HCT116 (cell line): ENCODE measurements around the gene TMEM54. TPM values are rescaled to one million over a fixed set of nuclear protein-coding genes. Genes with fewer than 3 reads are reported as not detected.

Source experiments
- ATAC-seq: fragments of 200-7000 bp; cut with Tn5 transposase; 2 replicates; pipeline ENCODE4 v1.9.1; 2020; ENCODE audit warnings: mild to moderate bottlenecking, moderate library complexity
- BruUV-seq: library from RNA; stranded (reverse); fragments of 400-500 nt; replicated peaks from 2 replicates; lab custom pipeline; 2021; lab: Mats Ljungman, UMichigan
- CTCF ChIA-PET: fragments of 300-600 bp; sonication (Branson Sonifier 250); formaldehyde crosslinking; loops from one replicate; lab custom pipeline; 2021; ENCODE audit warnings: antibody characterized with exemption; lab: Charles Lee
- POLR2A ChIA-PET: fragments of 300-600, 350-600 bp; sonication (Branson Sonifier 250); formaldehyde crosslinking; loops from one replicate; lab custom pipeline; 2021; ENCODE audit warnings: antibody characterized with exemption; lab: Charles Lee
- RAD21 ChIA-PET, 2 experiments: fragments of 300-600 bp; sonication (Branson Sonifier 250); formaldehyde crosslinking; loops; one replicate each; lab custom pipeline; 2023; ENCODE audit warnings: low total read pairs in 2 of 2; ENCODE audit not compliant: uncharacterized antibody in 2 of 2, unreplicated experiment in 2 of 2, low non-redundant PET in 1 of 2; lab: Charles Lee
- DNase-seq: peaks from one replicate; pipeline ENCODE4 v3.0.0-alpha.2; 2010; ENCODE audit warnings: low read depth, low spot score
- H2AFZ ChIP-seq: fragments of 200-600 bp; shearing (Covaris generic), sonication (generic); 2 replicates; pipeline ENCODE4 v1.6.1; 2017; ENCODE audit warnings: low read depth, mixed run types, mixed read lengths, antibody characterized with exemption, low read length; ENCODE audit not compliant: poor library complexity, severe bottlenecking
- H3K27ac ChIP-seq: 2 replicates; pipeline ENCODE4 v1.5.1; 2012; ENCODE audit warnings: low read depth, low read length
- H3K27me3 ChIP-seq: fragments of 200-600 bp; sonication (generic); 2 replicates; pipeline ENCODE4 v1.6.1; 2016; ENCODE audit warnings: mixed run types, low read length, mixed read lengths; ENCODE audit not compliant: insufficient read depth
- H3K36me3 ChIP-seq, 2 experiments: fragments of 200-500 bp in 1 of 2; fragments of 200-600 bp in 1 of 2; sonication (Bioruptor generic) in 1 of 2; sonication (generic) in 1 of 2; 2 replicates each; pipeline versions ENCODE4 v1.5.1 to v1.6.1; 2014 to 2016; ENCODE audit warnings: low read length in 2 of 2, inconsistent platforms in 1 of 2, mixed read lengths in 1 of 2, mixed run types in 1 of 2; ENCODE audit not compliant: insufficient read depth in 2 of 2, control insufficient read depth in 1 of 2
- H3K4me1 ChIP-seq, 2 experiments: fragments of 200-600 bp in 1 of 2; sonication (generic) in 1 of 2; 2 replicates each; pipeline versions ENCODE4 v1.5.1 to v1.6.1; 2012 to 2017; ENCODE audit warnings: low read length in 2 of 2, inconsistent platforms in 1 of 2, mild to moderate bottlenecking in 1 of 2, mixed read lengths in 1 of 2, mixed run types in 1 of 2, moderate library complexity in 1 of 2; ENCODE audit not compliant: insufficient read depth in 2 of 2, control insufficient read depth in 1 of 2
- H3K4me2 ChIP-seq: fragments of 200-600 bp; sonication (generic); 2 replicates; pipeline ENCODE4 v1.6.1; 2017; ENCODE audit warnings: mixed run types, low read length, mixed read lengths
- H3K4me3 ChIP-seq, 2 experiments: fragments of 200-600 bp in 1 of 2; sonication (generic) in 1 of 2; replicated peaks in 1 of 2; 2 replicates each; pipeline ENCODE4 v1.5.1; 2011 to 2016; ENCODE audit warnings: low read length in 2 of 2, control low read depth in 1 of 2, low read depth in 1 of 2, mild to moderate bottlenecking in 1 of 2, mixed read lengths in 1 of 2, mixed run types in 1 of 2
- H3K79me2 ChIP-seq: fragments of 200-600 bp; sonication (generic); 2 replicates; pipeline ENCODE4 v1.6.1; 2017; ENCODE audit warnings: mild to moderate bottlenecking, mixed run types, low read length, moderate library complexity, mixed read lengths; ENCODE audit not compliant: insufficient read depth
- H3K9ac ChIP-seq: fragments of 200-600 bp; sonication (generic); 2 replicates; pipeline ENCODE4 v1.6.1; 2016; ENCODE audit warnings: low read length, mixed read lengths
- H3K9me2 ChIP-seq: fragments of 200-600 bp; sonication (generic), shearing (Covaris generic); 2 replicates; pipeline ENCODE4 v1.6.1; 2017; ENCODE audit warnings: mixed run types, mild to moderate bottlenecking, moderate library complexity; ENCODE audit not compliant: insufficient read depth
- H3K9me3 ChIP-seq, 2 experiments: fragments of 200-500 bp in 1 of 2; fragments of 200-600 bp in 1 of 2; sonication (Bioruptor generic) in 1 of 2; sonication (generic) in 1 of 2; 2 replicates each; pipeline ENCODE4 v1.6.1; 2014 to 2017; ENCODE audit warnings: low read length in 2 of 2, mixed read lengths in 2 of 2, inconsistent platforms in 1 of 2, low read depth in 1 of 2, mild to moderate bottlenecking in 1 of 2, mixed run types in 1 of 2, moderate library complexity in 1 of 2; ENCODE audit not compliant: control insufficient read depth in 1 of 2, insufficient read depth in 1 of 2
- H4K20me1 ChIP-seq: fragments of 200-600 bp; sonication (generic), shearing (Covaris generic); 2 replicates; pipeline ENCODE4 v1.6.1; 2017; ENCODE audit warnings: mixed run types, mild to moderate bottlenecking, moderate library complexity; ENCODE audit not compliant: insufficient read depth
- ATF3 ChIP-seq: IDR thresholded peaks from 2 replicates; pipeline ENCODE4 v1.6.1; 2012
- CBX3 ChIP-seq: IDR thresholded peaks from 2 replicates; pipeline ENCODE4 v1.6.1; 2012; ENCODE audit warnings: low read depth
- CTCF ChIP-seq, 3 experiments: fragments of 200-600 bp in 1 of 3; sonication (generic) in 1 of 3; IDR thresholded peaks in 2 of 3; conservative IDR thresholded peaks in 1 of 3; 2 replicates each; pipeline ENCODE4 v1.5.1; 2012 to 2017; ENCODE audit warnings: low read depth in 2 of 3, low read length in 2 of 3, antibody characterized with exemption in 1 of 3, borderline replicate concordance in 1 of 3, control low read depth in 1 of 3, mild to moderate bottlenecking in 1 of 3, mixed read lengths in 1 of 3, mixed run types in 1 of 3, moderate library complexity in 1 of 3; ENCODE audit not compliant: insufficient read depth in 1 of 3
- EZH2phosphoT487 ChIP-seq: fragments of 200-600 bp; IDR thresholded peaks from 2 replicates; pipeline ENCODE4 v1.6.1; 2018; ENCODE audit warnings: antibody characterized with exemption, borderline replicate concordance
- FOSL1 ChIP-seq: IDR thresholded peaks from 2 replicates; pipeline ENCODE4 v1.6.1; 2012; ENCODE audit warnings: low read depth
- JUND ChIP-seq: IDR thresholded peaks from 2 replicates; pipeline ENCODE4 v1.6.1; 2012
- MAX ChIP-seq: IDR thresholded peaks from 2 replicates; pipeline ENCODE4 v1.6.1; 2012
- POLR2A ChIP-seq: IDR thresholded peaks from 2 replicates; pipeline ENCODE4 v1.7.0; 2011; ENCODE audit warnings: borderline replicate concordance; ENCODE audit not compliant: insufficient read depth, insufficient read length; ENCODE audit errors: extremely low read depth
- POLR2AphosphoS5 ChIP-seq: IDR thresholded peaks from 2 replicates; pipeline ENCODE4 v1.6.1; 2011; ENCODE audit warnings: mild to moderate bottlenecking, low read depth, low read length, moderate library complexity
- REST ChIP-seq: IDR thresholded peaks from 2 replicates; pipeline ENCODE4 v1.6.1; 2012; ENCODE audit warnings: low read depth
- SP1 ChIP-seq: IDR thresholded peaks from 2 replicates; pipeline ENCODE4 v1.6.1; 2012; ENCODE audit warnings: low read depth
- SRF ChIP-seq: IDR thresholded peaks from 2 replicates; pipeline ENCODE4 v1.6.1; 2012; ENCODE audit warnings: low read depth
- YY1 ChIP-seq: IDR thresholded peaks from 2 replicates; pipeline ENCODE4 v1.6.1; 2011; ENCODE audit warnings: low read length, low read depth, moderate library complexity, mild to moderate bottlenecking; ENCODE audit not compliant: insufficient replicate concordance; ENCODE audit errors: extremely low read depth
- ZFX ChIP-seq: fragments of 450-650 bp; IDR thresholded peaks from 2 replicates; pipeline ENCODE4 v1.6.1; 2017
- intact Hi-C: fragments of 100-400 bp; cut with micrococcal nuclease; formaldehyde crosslinking; loops from 2 replicates; pipeline ENCODE4 v1.10.0; 2022
- total RNA-seq: library from RNA; stranded (reverse); gene quantifications from one replicate; pipeline ENCODE4 v1.2.1, GENCODE V29; 2021; ENCODE audit not compliant: unreplicated experiment

The TMEM54 gene
- total RNA-seq, 1 experiment from 2014 or later: 121 TPM

GRCh38 chr1:32863881-32864245 is 37.3 kb downstream of the TMEM54 start:
- Histone ChIP-seq H3K27ac (no peak overlapping the region), H3K36me3 (no peaks in the 10 kb centered on the region), H4K20me1 (no peaks in the 10 kb centered on the region), H2AFZ (no peak overlapping the region), H3K4me1 (no peaks in the 10 kb centered on the region), H3K9me2 (no peaks in the 10 kb centered on the region), H3K4me3 (no peak overlapping the region), H3K27me3 (no peaks in the 10 kb centered on the region), H3K4me2 (no peak overlapping the region), H3K9me3 (no peaks in the 10 kb centered on the region), H3K9ac (no peak overlapping the region), H3K79me2 (no peaks in the 10 kb centered on the region)
- POLR2A ChIA-PET: no interaction called here
- CTCF ChIA-PET: no interaction called here
- TF ChIP-seq YY1 (no peak), SP1 (no peak), CTCF (IDR thresholded peaks at IDR 0.05 in 2 of 3, conservative IDR thresholded peaks at IDR 0.05 in 1 of 3; ENCODE audit: borderline replicate concordance in 1 of 3, insufficient read depth in 1 of 3, low read depth in 2 of 3, low read length in 2 of 3) (no peak), CBX3 (no peak), JUND (no peak), REST (no peak), MAX (no peak), POLR2A (no peak), FOSL1 (no peak), ATF3 (no peak), ZFX (no peak), POLR2AphosphoS5 (no peak), EZH2phosphoT487 (no peak), SRF (no peak)
- ATAC-seq: no peak
- no peak for DNase-seq
- BruUV-seq: no TSS peak
- RAD21 ChIA-PET: interaction anchor here in 1 of 2 experiments (0.6 kb wide), 1 partner anchor 174 kb away, joined by 3 read pairs; no protein-coding TSS in a partner anchor
- intact Hi-C loops: no loop called here
